ENCODE data around the gene SCP2.
A peak's percentile ranks its signal among the peaks of the same experiment; 100 is the strongest.

SCP2 gene

DNA sequence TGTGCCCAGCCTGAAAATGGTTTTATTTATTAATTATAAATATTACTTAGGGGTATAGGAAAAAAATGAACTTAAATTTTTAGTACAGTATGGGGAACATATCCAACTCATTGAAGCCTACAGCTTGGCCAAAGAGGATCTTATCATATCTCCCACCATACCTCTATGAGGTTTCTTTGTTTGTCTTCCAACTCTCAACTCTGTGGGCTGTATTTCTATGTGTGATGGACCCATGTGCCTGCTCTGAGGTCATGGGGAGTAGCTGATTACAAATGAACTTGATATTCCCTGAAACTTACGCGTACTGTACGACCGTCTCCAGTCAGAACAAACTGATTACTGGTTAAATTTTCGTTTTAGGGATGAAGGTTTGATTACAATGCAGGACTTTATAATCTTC is 93.5 kb downstream of the SCP2 start:
- H4K20me1 ChIP-seq (ENCODE audit: insufficient read depth, low read length, poor library complexity, severe bottlenecking) = no peaks in the 10 kb centered on the region
- H3K79me2 ChIP-seq (ENCODE audit: insufficient read depth, low read length) = peaks cover 52% of the 10 kb centered on the region
- no peak overlapping the region for H3K4me2 ChIP-seq (ENCODE audit: low read depth, low read length, poor library complexity, severe bottlenecking)
- no peak overlapping the region for H3K9ac ChIP-seq (ENCODE audit: low read depth, low read length, poor library complexity, severe bottlenecking)
- H3K9me3 ChIP-seq (ENCODE audit: insufficient read depth, low read depth, low read length) = no peaks in the 10 kb centered on the region
- TF ChIP-seq EZH2phosphoT487 (IDR thresholded peaks at IDR 0.05; ENCODE audit: borderline replicate concordance) = no peak
- TF ChIP-seq, protein P1, sequence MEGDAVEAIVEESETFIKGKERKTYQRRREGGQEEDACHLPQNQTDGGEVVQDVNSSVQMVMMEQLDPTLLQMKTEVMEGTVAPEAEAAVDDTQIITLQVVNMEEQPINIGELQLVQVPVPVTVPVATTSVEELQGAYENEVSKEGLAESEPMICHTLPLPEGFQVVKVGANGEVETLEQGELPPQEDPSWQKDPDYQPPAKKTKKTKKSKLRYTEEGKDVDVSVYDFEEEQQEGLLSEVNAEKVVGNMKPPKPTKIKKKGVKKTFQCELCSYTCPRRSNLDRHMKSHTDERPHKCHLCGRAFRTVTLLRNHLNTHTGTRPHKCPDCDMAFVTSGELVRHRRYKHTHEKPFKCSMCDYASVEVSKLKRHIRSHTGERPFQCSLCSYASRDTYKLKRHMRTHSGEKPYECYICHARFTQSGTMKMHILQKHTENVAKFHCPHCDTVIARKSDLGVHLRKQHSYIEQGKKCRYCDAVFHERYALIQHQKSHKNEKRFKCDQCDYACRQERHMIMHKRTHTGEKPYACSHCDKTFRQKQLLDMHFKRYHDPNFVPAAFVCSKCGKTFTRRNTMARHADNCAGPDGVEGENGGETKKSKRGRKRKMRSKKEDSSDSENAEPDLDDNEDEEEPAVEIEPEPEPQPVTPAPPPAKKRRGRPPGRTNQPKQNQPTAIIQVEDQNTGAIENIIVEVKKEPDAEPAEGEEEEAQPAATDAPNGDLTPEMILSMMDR (conservative IDR thresholded peaks at IDR 0.05; ENCODE audit: low read length) = no peak
- no peaks in the 10 kb centered on the region for H3K9me2 ChIP-seq (replicated peaks; ENCODE audit: low read depth, low read length)
- H3K4me1 ChIP-seq (ENCODE audit: insufficient read depth, low read length, poor library complexity, severe bottlenecking) = peaks cover 25% of the 10 kb centered on the region
- no peak overlapping the region for H3K4me3 ChIP-seq (ENCODE audit: low read length, poor library complexity, severe bottlenecking)
- no peaks in the 10 kb centered on the region for H3K36me3 ChIP-seq (ENCODE audit: insufficient read depth, low read length)
- no peaks in the 10 kb centered on the region for H3K27me3 ChIP-seq (ENCODE audit: insufficient read depth, low read length, poor library complexity, severe bottlenecking)
- H3F3A ChIP-seq (ENCODE audit: low read depth) = no peaks in the 10 kb centered on the region
- no peak overlapping the region for H2AFZ ChIP-seq (ENCODE audit: low read length)

DNA sequence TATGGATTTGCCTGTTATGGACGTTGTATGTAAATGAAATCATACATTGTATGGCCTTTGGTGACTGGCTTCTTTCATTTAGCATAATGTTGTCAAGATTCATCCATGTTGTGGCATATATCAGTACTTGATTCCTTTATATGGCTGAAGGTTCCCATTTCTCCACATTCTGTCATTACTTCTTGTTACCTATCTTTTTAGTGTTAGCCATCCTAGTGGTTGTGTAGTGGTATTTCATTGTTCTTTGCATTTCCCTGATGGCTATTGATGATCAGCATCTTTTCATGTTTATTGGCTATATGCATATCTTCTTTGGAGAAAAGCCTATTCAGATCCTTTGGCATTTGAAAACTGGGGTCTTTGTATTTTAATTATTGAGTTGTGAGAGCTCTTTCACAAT is 95.1 kb downstream of the SCP2 start:
- Histone ChIP-seq H4K20me1 (ENCODE audit: insufficient read depth, low read length, poor library complexity, severe bottlenecking) (no peaks in the 10 kb centered on the region), H3K4me1 (ENCODE audit: insufficient read depth, low read length, poor library complexity, severe bottlenecking) (peaks cover 9% of the 10 kb centered on the region), H3K9me2 (replicated peaks; ENCODE audit: low read depth, low read length) (no peaks in the 10 kb centered on the region), H3K36me3 (ENCODE audit: insufficient read depth, low read length) (no peaks in the 10 kb centered on the region), H2AFZ (ENCODE audit: low read length) (no peak overlapping the region), H3F3A (ENCODE audit: low read depth) (no peaks in the 10 kb centered on the region), H3K27me3 (ENCODE audit: insufficient read depth, low read length, poor library complexity, severe bottlenecking) (no peaks in the 10 kb centered on the region), H3K9ac (ENCODE audit: low read depth, low read length, poor library complexity, severe bottlenecking) (no peak overlapping the region), H3K4me2 (ENCODE audit: low read depth, low read length, poor library complexity, severe bottlenecking) (no peak overlapping the region), H3K79me2 (ENCODE audit: insufficient read depth, low read length) (peaks cover 41% of the 10 kb centered on the region), H3K9me3 (ENCODE audit: insufficient read depth, low read depth, low read length) (no peaks in the 10 kb centered on the region), H3K4me3 (ENCODE audit: low read length, poor library complexity, severe bottlenecking) (no peak overlapping the region)
- TF ChIP-seq EZH2phosphoT487 (IDR thresholded peaks at IDR 0.05; ENCODE audit: borderline replicate concordance) = no peak
- TF ChIP-seq, protein P1 (conservative IDR thresholded peaks at IDR 0.05; ENCODE audit: low read length) = 0 out of 2 replicates have a peak, but pooled peaks have one; percentile 14

DNA sequence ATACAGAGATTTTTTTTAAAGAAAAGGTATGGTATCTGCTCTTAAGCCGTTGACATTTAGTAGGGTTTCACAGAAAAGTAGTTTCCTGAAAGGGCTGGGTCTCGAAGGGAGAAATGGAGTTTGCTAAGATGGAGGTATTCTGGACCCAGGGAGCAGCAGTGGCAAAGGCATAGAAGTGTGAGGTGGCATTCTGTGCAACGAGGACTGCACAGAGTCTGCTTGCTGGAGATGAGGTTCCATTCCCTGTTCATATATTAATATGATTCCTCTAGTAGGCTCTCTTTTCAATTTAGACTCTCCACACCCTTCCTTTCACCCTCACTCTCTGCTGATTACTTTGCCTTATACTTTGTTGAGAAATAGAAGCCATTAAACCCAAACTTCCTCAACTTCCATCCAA is 96.5 kb downstream of the SCP2 start:
- Histone ChIP-seq H3K27me3 (ENCODE audit: insufficient read depth, low read length, poor library complexity, severe bottlenecking) (no peaks in the 10 kb centered on the region), H2AFZ (ENCODE audit: low read length) (no peak overlapping the region), H3K9me2 (replicated peaks; ENCODE audit: low read depth, low read length) (no peaks in the 10 kb centered on the region), H3K4me3 (ENCODE audit: low read length, poor library complexity, severe bottlenecking) (no peak overlapping the region), H3K9ac (ENCODE audit: low read depth, low read length, poor library complexity, severe bottlenecking) (no peak overlapping the region), H3K79me2 (ENCODE audit: insufficient read depth, low read length) (peaks cover 37% of the 10 kb centered on the region), H3K36me3 (ENCODE audit: insufficient read depth, low read length) (peaks cover under 1% of the 10 kb centered on the region; the same call in 1 of the 2 replicates), H3K9me3 (ENCODE audit: insufficient read depth, low read depth, low read length) (no peaks in the 10 kb centered on the region), H3K4me2 (ENCODE audit: low read depth, low read length, poor library complexity, severe bottlenecking) (no peak overlapping the region), H4K20me1 (ENCODE audit: insufficient read depth, low read length, poor library complexity, severe bottlenecking) (no peaks in the 10 kb centered on the region), H3K4me1 (ENCODE audit: insufficient read depth, low read length, poor library complexity, severe bottlenecking) (peaks cover 8% of the 10 kb centered on the region), H3F3A (ENCODE audit: low read depth) (no peaks in the 10 kb centered on the region)
- TF ChIP-seq, protein P1 (conservative IDR thresholded peaks at IDR 0.05; ENCODE audit: low read length) = no peak
- TF ChIP-seq EZH2phosphoT487 (IDR thresholded peaks at IDR 0.05; ENCODE audit: borderline replicate concordance) = no peak

Measured in Loucy (cell line).